Testis (tissue), 2 donors: ENCODE measurements around the gene CLCN7.

ENCODE experiments used
- POLR2A ChIP-seq: fragments of 450-650 bp; IDR thresholded peaks from one replicate; pipeline ENCODE4 v1.6.1; 2017; ENCODE audit warnings: antibody characterized with exemption, mild to moderate bottlenecking, moderate library complexity
- TF ChIP-seq, protein P1 (sequence below), 3 experiments: fragments of 450-650 bp in 2 of 3; fragments of 200-600 bp in 1 of 3; sonication (generic) in 1 of 3; IDR thresholded peaks; one replicate each; pipeline ENCODE4 v1.5.1; 2016 to 2019; ENCODE audit warnings: antibody characterized with exemption in 3 of 3, mild to moderate bottlenecking in 2 of 3, moderate library complexity in 1 of 3

DNA sequence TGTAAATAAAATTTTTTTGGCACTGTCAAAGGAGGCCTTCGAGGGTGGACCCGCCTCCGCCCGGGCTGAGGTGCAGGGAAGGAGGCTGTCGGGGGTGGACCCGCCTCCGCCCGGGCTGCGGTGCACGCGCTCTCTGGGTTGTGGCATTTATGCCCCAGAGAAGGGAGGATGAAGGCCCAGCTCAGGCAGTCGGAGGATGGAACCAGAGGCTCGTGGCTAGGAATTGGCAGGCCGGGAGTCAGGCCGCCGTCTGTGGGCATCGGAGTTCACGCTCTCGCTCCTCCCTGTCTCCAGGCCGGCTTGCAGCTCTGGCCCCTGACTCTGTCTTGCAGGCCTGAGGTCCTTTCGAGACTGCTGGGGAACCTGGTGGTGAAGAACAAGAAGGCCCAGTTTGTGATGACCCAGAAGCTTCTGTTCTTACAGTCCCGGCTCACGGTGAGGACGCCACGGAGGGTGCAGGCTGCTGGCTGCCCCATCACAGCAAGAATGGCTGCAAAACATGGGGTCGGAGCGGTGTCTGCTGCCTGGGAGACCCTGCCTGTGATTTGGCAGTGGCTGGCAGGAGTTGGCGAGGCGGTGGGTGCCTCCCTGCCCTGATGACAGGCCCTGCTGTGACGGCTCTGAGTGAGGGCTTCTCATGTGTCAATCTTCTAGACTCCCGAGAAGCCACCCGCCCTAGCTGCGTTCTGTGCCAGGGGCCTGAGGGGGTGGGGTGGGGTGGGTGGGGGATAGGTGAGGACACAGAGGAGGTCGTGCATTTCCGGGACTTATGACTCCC is 24.3 kb upstream of the CLCN7 start:
- TF ChIP-seq POLR2A = no peak
- TF ChIP-seq, protein P1, sequence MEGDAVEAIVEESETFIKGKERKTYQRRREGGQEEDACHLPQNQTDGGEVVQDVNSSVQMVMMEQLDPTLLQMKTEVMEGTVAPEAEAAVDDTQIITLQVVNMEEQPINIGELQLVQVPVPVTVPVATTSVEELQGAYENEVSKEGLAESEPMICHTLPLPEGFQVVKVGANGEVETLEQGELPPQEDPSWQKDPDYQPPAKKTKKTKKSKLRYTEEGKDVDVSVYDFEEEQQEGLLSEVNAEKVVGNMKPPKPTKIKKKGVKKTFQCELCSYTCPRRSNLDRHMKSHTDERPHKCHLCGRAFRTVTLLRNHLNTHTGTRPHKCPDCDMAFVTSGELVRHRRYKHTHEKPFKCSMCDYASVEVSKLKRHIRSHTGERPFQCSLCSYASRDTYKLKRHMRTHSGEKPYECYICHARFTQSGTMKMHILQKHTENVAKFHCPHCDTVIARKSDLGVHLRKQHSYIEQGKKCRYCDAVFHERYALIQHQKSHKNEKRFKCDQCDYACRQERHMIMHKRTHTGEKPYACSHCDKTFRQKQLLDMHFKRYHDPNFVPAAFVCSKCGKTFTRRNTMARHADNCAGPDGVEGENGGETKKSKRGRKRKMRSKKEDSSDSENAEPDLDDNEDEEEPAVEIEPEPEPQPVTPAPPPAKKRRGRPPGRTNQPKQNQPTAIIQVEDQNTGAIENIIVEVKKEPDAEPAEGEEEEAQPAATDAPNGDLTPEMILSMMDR (IDR thresholded peaks at IDR 0.05) = no peak
